ENCODE measurements around the gene RETN. TPM values are rescaled to one million over a fixed set of nuclear protein-coding genes. Genes with fewer than 3 reads are reported as not detected.

The RETN gene
- total RNA-seq, 4 donors from 2014 or later = not detected

DNA sequence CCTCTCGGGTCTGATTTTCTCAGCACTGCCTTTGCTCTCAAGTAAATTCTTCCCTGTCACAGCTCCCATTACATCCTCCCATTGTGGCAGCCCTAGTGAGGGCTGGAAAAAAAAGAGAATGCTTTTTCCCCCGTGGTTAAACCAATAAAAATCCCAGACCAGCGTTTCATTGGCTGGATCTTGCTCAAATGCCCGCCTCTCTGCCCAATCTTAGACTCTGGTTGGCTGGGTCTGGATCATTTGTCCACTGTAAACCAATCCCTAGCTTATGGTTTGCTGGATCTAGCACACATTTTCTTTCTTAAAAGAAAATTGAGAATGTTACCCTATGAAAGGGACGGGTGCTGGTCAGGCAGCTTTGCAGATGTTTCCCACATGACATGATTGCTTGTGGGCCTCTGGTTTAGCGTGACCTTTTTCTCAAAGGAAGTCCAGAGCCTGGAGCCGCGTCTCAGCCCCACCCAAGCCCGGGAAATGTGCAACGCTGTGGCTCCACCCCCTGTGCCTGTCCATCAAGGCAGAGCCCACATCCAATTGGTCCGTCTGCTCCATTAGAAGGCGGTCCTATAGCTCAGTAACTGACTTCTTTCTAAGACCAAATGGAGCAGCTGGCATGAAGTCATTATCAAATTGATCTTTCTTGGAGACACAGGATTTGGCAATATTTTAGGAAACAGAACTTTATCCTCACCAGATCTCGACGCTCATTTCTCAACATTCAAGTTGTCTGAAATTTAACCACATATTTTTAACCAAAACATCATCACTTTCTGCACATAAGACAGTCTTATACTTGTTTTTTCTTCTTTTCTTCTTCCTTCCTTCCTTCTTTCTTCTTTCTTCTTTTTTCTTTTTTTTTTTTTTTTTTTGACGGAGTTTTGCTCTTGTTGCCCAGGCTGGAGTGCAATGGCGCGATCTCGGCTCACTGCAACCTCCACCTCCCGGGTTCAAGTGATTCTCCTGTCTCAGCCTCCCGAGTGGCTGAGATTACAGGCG, 5.5 kb downstream of the RETN start:
- TF ChIP-seq POLR2A (IDR thresholded peaks at IDR 0.05) (no peak), CTCF (IDR thresholded peaks at IDR 0.05) (no peak), EP300 (IDR thresholded peaks at IDR 0.05) (no peak), POLR2AphosphoS5 (IDR thresholded peaks at IDR 0.05) (no peak)
- Histone ChIP-seq H3K9me3 (peaks cover 0 to 7% (median 0%) of the 10 kb centered on the region in 3 donors), H3K4me3 (no peak overlapping the region), H3K4me1 (no peaks in the 10 kb centered on the region), H3K27me3 (peaks cover 91% of the 10 kb centered on the region), H3K27ac (no peak overlapping the region), H3K36me3 (no peaks in the 10 kb centered on the region)
- ATAC-seq = peak; percentile 89
- 36 to 67% methylated on average over 8 to 14 of the region's 21 CpGs for WGBS, 2 donors (ENCODE audit: low coverage in 1 of 2)

- H3K36me3 ChIP-seq = no peaks in the 10 kb centered on the region
- no peak overlapping the region for H3K27ac ChIP-seq
- H3K27me3 ChIP-seq = peaks cover 81% of the 10 kb centered on the region
- H3K4me1 ChIP-seq = peaks cover 0 to 10% (median under 1%) of the 10 kb centered on the region in 3 donors
- no peak for ATAC-seq
- H3K4me3 ChIP-seq = no peak overlapping the region
- 0% methylated on average over 1 of the region's 7 CpGs for WGBS, 2 donors (ENCODE audit: low coverage in 1 of 2)
- peaks cover 0 to 7% (median 0%) of the 10 kb centered on the region in 3 donors for H3K9me3 ChIP-seq
- TF ChIP-seq POLR2AphosphoS5 (IDR thresholded peaks at IDR 0.05) = no peak
- TF ChIP-seq EP300 (IDR thresholded peaks at IDR 0.05) = no peak
- TF ChIP-seq POLR2A (IDR thresholded peaks at IDR 0.05) = no peak
Observed at GRCh38 chr19:7676376-7676775, 7.5 kb downstream of the RETN start.

DNA sequence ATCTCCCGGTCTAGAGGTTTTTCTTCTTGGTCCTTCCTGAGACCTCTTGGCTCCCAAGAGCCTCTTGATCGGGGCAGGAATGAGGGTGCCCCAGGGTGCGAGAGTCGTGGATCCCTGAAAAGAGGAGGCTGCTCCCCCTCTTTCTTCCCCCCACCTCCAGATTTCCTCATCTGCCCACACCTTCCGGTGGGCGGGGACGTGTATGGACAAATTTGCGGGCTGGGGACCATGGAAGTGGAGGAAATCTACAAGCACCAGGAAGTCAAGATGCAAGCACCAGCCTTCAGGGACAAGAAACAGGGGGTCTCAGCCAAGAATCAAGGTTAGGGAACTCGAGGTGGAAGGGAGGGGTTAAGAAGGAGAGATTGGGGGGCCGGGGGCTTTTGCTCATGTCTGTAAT, 8.0 kb downstream of the RETN start, which contains the start of gene MCEMP1:
MCEMP1 (plus strand) TSS at position 237 of the 400 bp plus-strand sequence; CDS start at position 268, 31 bp downstream.
- peaks cover 76% of the 10 kb centered on the region for H3K27me3 ChIP-seq
- no peaks in the 10 kb centered on the region for H3K36me3 ChIP-seq
- H3K27ac ChIP-seq = no peak within 1 kb of the TSS
- WGBS, 2 donors (ENCODE audit: low coverage in 1 of 2) = 11 to 38% methylated on average over 3 to 4 of the region's 10 CpGs
- H3K9me3 ChIP-seq = peaks cover 0 to 7% (median 0%) of the 10 kb centered on the region in 3 donors
- ATAC-seq = no peak
- H3K4me1 ChIP-seq = peaks cover 0 to 15% (median 5%) of the 10 kb centered on the region in 3 donors
- TF ChIP-seq CTCF (IDR thresholded peaks at IDR 0.05) (no peak), POLR2A (IDR thresholded peaks at IDR 0.05) (no peak), EP300 (IDR thresholded peaks at IDR 0.05) (no peak), POLR2AphosphoS5 (IDR thresholded peaks at IDR 0.05) (no peak)
- no peak within 1 kb of the TSS for H3K4me3 ChIP-seq

- peaks cover 0 to 7% of the 10 kb centered on the region in 2 donors for H3K36me3 ChIP-seq
- no peak for ATAC-seq
- H3K4me1 ChIP-seq = peaks cover 0 to 24% (median 8%) of the 10 kb centered on the region in 3 donors
- 24 to 47% methylated on average over 9 to 10 of the region's 12 CpGs for WGBS, 2 donors (ENCODE audit: low coverage in 1 of 2)
- peaks cover 66% of the 10 kb centered on the region for H3K27me3 ChIP-seq
- H3K4me3 ChIP-seq = no peak overlapping the region
- TF ChIP-seq POLR2AphosphoS5 (IDR thresholded peaks at IDR 0.05) (no peak), CTCF (IDR thresholded peaks at IDR 0.05) (no peak), EP300 (IDR thresholded peaks at IDR 0.05) (no peak), POLR2A (IDR thresholded peaks at IDR 0.05) (no peak)
- H3K27ac ChIP-seq = no peak overlapping the region
- peaks cover 0 to 7% (median 0%) of the 10 kb centered on the region in 3 donors for H3K9me3 ChIP-seq
Observed at GRCh38 chr19:7677669-7678311, 8.9 kb downstream of the RETN start.

Measured in gastroesophageal sphincter (tissue), 4 donors.